Activated gamma-delta T cell (primary cell): ENCODE measurements around the gene CLDN11.

Experiments used
- DNase-seq: peaks from one replicate; lab custom pipeline; 2025; lab: John Stamatoyannopoulos, UW

CLDN11 gene

GRCh38 chr3:170470063-170471016 is 51.7 kb downstream of the CLDN11 start:
- no peak for DNase-seq

GRCh38 chr3:170471149-170471548 is 52.5 kb downstream of the CLDN11 start:
- no peak for DNase-seq

GRCh38 chr3:170473358-170473757 is 54.7 kb downstream of the CLDN11 start:
- no peak for DNase-seq

- DNase-seq = no peak
Measured at GRCh38 chr3:170475092-170475685, 56.5 kb downstream of the CLDN11 start.

GRCh38 chr3:170476291-170476690 is 57.6 kb downstream of the CLDN11 start:
- no peak for DNase-seq

GRCh38 chr3:170477395-170477794 is 58.7 kb downstream of the CLDN11 start:
- no peak for DNase-seq

- DNase-seq = no peak
Measured at GRCh38 chr3:170480111-170480510, 61.4 kb downstream of the CLDN11 start.

- DNase-seq = no peak
Measured at GRCh38 chr3:170482199-170482598, 63.5 kb downstream of the CLDN11 start.

- no peak for DNase-seq
Measured at GRCh38 chr3:170483485-170484262, 65.0 kb downstream of the CLDN11 start.
